Esophagus mucosa (tissue), 1 donor: ENCODE measurements around the gene VNN1. TPM values are rescaled to one million over a fixed set of nuclear protein-coding genes. Genes with fewer than 3 reads are reported as not detected.

Source experiments
- ATAC-seq: fragments of 200-7000 bp; cut with Tn5 transposase; one replicate; pipeline ENCODE4 v1.9.1; 2020
- total RNA-seq: library from RNA; stranded (reverse); gene quantifications from one replicate; pipeline ENCODE4 v1.2.4, GENCODE V29; 2023
- donor health status: DM: yes; HTN: yes; CAD: no.

The VNN1 gene
- 0.12 TPM for total RNA-seq

- peak; percentile 20 for ATAC-seq
Observed at GRCh38 chr6:132713352-132714134, at the start of gene VNN1. VNN1 (minus strand) TSS chr6:132714055; CDS start chr6:132714035, 20 bp downstream.

- no peak for ATAC-seq
Observed at GRCh38 chr6:132763269-132763668, 49.4 kb upstream of the VNN1 start.

DNA sequence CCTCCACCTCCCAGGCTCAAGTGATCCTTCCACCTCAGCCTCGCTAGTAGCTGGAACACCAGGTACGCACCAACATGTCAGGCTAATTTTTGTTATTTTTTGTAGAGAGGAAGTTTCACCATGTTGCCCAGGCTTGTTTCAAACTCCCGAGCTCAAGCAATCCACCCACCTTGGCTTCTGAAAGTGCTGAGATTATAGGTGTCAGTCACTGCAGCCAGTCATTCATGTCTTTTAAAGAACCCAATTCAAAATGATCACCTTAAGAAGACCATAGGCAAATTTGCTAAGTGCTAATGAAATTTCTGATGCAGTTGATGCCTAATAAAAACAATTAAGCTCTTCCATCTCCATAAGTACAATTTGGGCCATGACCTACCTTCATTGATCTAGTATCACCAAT, 46.4 kb upstream of the VNN1 start:
- ATAC-seq: no peak

DNA sequence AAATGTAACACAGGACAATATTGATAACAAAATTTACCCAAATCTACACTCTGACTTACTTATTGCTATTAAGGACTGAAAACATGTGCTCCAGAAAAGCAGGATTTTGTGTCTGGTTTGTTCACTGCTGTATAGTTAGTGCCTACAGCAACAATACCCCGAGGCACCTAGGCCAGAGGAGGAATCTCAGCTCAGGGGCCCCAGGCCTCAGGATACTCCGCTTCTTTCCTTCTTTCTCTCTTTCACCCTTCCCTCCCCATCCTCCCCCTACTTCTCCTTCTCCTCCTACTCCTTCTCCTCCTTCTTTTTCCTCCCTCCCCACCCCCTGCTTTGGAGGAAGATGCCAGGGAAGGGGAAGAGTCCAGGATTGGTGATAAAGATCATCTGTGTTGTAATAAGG, 44.8 kb upstream of the VNN1 start:
- ATAC-seq: no peak

DNA sequence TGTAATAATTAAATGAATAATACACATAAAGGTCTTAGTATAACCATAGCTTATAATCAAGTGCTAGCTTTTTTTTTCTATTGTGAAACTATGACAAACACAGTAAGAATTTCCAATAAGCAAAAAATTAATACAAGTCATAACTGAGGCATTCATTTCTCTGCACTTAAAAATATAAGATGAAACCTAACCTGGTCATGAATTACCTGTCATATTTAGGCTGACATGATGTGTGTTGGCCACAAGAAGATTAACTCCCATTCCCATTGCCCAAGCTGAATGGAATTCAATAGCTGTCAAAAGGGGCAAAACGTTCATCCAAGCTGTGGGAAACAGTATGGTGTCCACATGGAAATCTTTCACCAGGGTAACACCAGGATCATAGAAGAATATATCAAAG, 38.4 kb upstream of the VNN1 start:
- ATAC-seq: no peak

DNA sequence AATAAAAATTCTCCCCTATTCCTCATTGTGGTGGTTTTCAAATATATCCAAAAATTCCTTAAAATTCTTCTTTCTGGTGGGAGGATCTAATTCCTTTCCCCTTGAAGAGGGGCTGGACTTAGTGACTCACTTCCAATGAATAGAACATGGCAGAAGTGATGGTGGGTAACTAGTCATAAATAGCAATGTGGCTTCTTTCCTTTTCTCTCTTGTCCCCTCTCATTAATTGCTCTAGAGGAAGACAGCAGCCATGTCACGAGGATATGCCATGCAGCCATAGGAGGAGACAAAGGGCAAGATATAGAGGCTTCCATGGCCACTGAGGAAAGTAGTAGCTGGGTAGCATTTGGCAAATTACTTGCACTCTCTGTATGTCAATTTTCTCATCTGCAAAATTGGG, 38.0 kb upstream of the VNN1 start:
- ATAC-seq: no peak

DNA sequence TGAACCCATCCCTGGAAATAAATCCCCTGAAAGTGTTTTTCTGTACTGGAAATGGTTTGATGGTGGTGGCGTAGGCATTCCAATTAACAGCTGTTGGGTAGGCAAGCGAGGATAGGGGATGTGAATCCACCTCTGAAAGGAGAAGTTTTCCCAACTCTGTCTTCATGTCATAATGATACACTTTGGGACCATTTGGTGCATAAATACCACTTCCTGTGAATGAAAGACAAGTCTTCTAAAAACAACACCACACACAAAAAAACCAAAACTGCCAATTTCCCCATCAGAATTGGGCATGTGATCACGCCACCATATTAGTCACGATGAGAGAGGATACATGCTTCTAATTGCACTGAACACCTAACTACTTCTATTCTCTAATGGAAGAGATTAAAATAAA, 37.5 kb upstream of the VNN1 start:
- ATAC-seq: no peak

DNA sequence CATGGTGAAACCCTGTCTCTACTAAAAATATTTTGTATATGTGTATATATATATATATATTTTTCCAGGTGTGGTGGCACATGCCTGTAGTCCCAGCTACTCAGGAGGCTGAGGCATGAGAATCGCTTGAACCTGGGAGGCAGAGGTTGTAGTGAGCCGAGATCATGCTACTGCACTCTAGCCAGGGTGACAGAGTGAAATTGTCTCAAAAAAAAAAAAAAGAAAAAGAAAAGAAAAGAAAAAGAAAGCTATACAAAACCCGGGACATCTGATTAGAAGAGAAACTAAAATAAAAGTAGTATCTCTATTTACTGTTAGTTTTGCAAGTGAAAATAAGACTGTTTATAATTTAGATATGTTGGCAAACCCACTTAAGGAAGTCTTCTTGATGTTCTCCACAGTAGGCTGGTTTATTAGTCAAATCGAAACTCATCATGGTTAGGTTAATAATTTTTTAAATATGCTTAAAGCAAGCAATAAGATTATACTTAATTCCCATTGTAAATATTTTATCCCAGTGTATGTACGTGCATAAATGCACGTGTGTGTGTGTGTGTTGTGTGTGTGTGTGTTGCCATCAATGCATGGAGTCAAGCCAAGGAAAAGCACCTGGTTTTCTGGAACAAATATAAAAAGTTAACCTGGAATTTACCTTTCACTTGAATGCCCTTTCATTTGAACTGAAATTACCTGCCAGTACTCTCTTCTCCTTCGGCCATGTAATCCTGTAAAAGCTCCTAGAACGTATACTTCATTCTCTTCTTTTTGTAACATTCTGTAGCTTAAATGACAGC, 36.8 kb upstream of the VNN1 start:
- ATAC-seq: no peak

- peak; percentile 51 for ATAC-seq
Observed at GRCh38 chr6:132749111-132749510, 35.3 kb upstream of the VNN1 start.

GRCh38 chr6:132748446-132748845, 34.6 kb upstream of the VNN1 start:
- no peak for ATAC-seq

GRCh38 chr6:132746048-132746447, 32.2 kb upstream of the VNN1 start:
- no peak for ATAC-seq

DNA sequence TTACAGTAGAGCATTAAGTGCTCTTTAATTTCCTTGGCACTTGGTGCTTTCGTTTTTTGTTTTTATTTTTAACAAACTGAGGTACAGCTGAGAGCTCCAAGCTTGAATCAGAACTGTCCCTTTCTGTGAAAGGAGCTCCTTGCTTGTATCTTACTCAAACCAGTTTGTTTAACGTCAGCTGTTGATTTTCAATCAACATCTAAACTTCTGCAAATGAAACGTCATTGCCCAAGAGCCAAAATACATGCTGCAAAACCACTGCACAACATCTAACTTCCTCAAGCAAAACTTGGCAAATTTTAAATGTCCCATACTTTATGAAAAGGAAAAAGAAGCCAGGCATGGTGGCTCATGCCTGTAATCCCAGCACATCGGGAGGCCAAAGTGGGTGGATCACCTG, 28.6 kb upstream of the VNN1 start:
- ATAC-seq: no peak

DNA sequence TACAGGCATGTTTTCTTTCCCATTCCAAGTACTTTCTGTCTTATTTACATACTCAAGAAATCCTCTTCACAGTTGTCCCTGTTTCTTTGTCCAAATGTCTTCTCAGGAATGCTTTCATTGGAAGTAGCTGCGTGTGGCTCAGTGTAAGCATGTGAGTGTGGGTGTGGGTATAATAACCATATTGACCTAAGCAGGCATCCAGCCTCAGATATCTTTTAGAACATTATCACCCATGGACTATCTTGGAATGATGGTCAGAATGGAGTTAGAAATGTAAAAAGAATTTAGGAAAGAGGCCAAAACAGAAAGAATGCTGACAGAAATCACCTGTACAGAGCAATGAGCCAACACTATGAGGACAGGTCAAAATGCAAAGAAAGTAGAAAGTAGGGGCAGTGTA, 27.4 kb upstream of the VNN1 start:
- no peak for ATAC-seq

- peak; percentile 97 for ATAC-seq
Observed at GRCh38 chr6:132736239-132736638, 22.4 kb upstream of the VNN1 start.

DNA sequence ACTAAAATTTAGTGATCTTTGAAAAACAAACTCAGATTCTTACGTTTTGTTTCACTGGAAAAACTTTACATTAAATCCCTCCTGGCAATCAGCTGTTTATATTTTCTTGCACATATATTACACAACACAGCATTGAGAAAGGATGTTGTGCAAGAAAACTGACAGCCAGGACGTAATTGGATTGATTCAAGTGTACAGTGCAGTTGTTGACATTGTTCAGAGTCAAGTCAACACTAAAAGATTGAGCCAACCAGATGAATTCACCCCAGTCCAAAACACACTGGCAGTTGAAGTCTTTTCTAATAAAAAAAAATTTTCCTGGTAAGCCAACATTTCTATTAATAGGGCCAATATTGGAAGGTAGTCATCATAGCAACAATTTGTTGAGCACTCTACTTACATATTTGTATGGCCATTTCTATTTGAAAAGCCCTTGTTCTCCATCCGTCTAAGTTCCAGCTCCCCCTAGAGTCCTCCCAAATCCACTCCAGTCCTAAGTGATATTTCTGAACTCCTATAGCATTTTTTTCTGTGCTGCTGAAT, 20.9 kb upstream of the VNN1 start:
- peak; percentile 71 for ATAC-seq

DNA sequence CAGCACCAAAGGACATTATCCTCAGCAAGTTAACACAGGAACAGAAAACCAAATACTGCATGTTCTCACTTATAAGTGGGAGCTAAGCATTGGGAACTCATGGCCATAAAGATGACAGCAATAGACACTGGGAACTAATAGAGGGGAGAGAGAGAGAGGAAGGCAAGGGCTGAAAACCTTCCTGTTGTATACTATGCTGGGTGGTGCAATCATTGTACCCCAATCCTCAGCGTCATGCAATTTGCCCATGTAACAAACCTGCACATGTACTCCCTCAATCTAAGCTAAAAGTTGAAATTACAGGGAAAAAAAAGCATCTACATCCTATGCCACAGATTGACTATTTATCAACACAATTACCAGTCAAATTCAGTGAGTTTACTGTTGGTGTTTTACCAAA, 20.0 kb upstream of the VNN1 start:
- ATAC-seq: no peak

- ATAC-seq: no peak
Observed at GRCh38 chr6:132733283-132733682, 19.4 kb upstream of the VNN1 start.

DNA sequence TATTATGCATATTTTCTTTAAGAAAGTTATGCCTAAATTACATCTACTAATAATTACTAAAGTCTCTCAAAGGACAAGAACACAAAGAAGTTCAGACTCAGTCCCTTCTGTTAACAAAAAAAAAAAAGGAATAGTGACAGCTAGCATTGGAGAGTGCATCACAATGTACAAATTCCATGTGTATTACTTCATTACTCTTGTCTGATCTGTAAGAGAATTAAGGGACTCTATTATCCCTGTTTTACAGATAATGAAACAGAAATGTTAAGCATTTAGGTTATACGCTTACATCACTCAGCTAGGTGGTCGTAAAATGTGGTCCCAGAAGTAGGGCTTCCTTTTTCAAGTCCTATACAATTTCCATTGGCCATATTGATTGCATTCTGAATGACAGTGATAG, 17.2 kb upstream of the VNN1 start:
- no peak for ATAC-seq

- peak; percentile 76 for ATAC-seq
Observed at GRCh38 chr6:132730560-132730959, 16.7 kb upstream of the VNN1 start.

GRCh38 chr6:132728616-132729015, 14.8 kb upstream of the VNN1 start:
- ATAC-seq: no peak

- ATAC-seq: no peak
Observed at GRCh38 chr6:132726608-132726975, 12.7 kb upstream of the VNN1 start.

GRCh38 chr6:132725947-132726607, 12.2 kb upstream of the VNN1 start:
- no peak for ATAC-seq

- ATAC-seq: no peak
Observed at GRCh38 chr6:132725471-132725870, 11.6 kb upstream of the VNN1 start.
